T-cell (primary cell): ENCODE results near the gene XPOT. TPM values are rescaled to one million over a fixed set of nuclear protein-coding genes. Genes with fewer than 3 reads are reported as not detected.

Source experiments
- ATAC-seq, 4 experiments: fragments of 200-7000 bp in 3 of 4; fragments of 150-1000 bp in 1 of 4; cut with Tn5 transposase; replicated peaks in 1 of 4; 1 replicate in 3 of 4; 2 replicates in 1 of 4; pipeline ENCODE4 v1.10.0; 2021; ENCODE audit warnings: moderate library complexity in 3 of 4, mild to moderate bottlenecking in 2 of 4, moderate number of reproducible peaks in 1 of 4
- CTCF ChIA-PET, 2 donors: fragments of 300-600 bp; sonication (Branson Sonifier 250); formaldehyde crosslinking; loops; one replicate each; lab custom pipeline; 2022; ENCODE audit warnings: antibody characterized with exemption in 2 of 2; lab: Charles Lee
- POLR2A ChIA-PET, 2 donors: fragments of 300-600 bp; sonication (Branson Sonifier 250); formaldehyde crosslinking; loops; one replicate each; lab custom pipeline; 2022; ENCODE audit warnings: antibody characterized with exemption in 2 of 2; lab: Charles Lee
- DNase-seq, 35 experiments: peaks; one replicate each; pipeline versions ENCODE4 v3.0.0 to v3.0.0-alpha.2; 2013 to 2023
- H3K27ac ChIP-seq: one replicate; pipeline ENCODE4 v1.5.1; 2013; ENCODE audit warnings: low read length
- H3K27me3 ChIP-seq, 2 experiments: replicated peaks in 1 of 2; 1 replicate in 1 of 2; 2 replicates in 1 of 2; pipeline versions ENCODE4 v1.6.1 to v1.7.0; 2013; ENCODE audit warnings: low read length in 1 of 2, mixed read lengths in 1 of 2; ENCODE audit not compliant: control insufficient read depth in 2 of 2, insufficient read depth in 2 of 2; ENCODE audit errors: extremely low read depth in 1 of 2
- H3K36me3 ChIP-seq, 2 donors: 1 replicate in 1 of 2; 2 replicates in 1 of 2; pipeline versions ENCODE4 v1.6.1 to v1.7.0; 2013; ENCODE audit warnings: low read length in 1 of 2; ENCODE audit not compliant: control insufficient read depth in 2 of 2, insufficient read depth in 1 of 2; ENCODE audit errors: extremely low read depth in 1 of 2
- H3K4me1 ChIP-seq, 2 experiments: 1 replicate in 1 of 2; 2 replicates in 1 of 2; pipeline versions ENCODE4 v1.6.1 to v1.7.0; 2013; ENCODE audit warnings: low read length in 2 of 2, mixed read lengths in 1 of 2; ENCODE audit not compliant: insufficient read depth in 2 of 2, control insufficient read depth in 1 of 2; ENCODE audit errors: extremely low read depth in 1 of 2
- H3K4me3 ChIP-seq, 2 donors: 1 replicate in 1 of 2; 2 replicates in 1 of 2; pipeline versions ENCODE4 v1.5.1 to v1.7.0; 2013; ENCODE audit warnings: mild to moderate bottlenecking in 2 of 2, low read length in 1 of 2, moderate library complexity in 1 of 2; ENCODE audit not compliant: control insufficient read depth in 1 of 2; ENCODE audit errors: extremely low read depth in 1 of 2
- H3K9me3 ChIP-seq: 2 replicates; pipeline ENCODE4 v1.7.0; 2013
- H3K27ac Mint-ChIP-seq, 2 donors: one replicate each; pipeline ENCODE4 v1.8.0; 2020 to 2021; ENCODE audit warnings: mild to moderate bottlenecking in 2 of 2, mixed read lengths in 2 of 2
- H3K27me3 Mint-ChIP-seq, 2 donors: one replicate each; pipeline ENCODE4 v1.8.0; 2021 to 2022; ENCODE audit warnings: mixed read lengths in 2 of 2
- H3K36me3 Mint-ChIP-seq: one replicate; pipeline ENCODE4 v1.8.0; 2021; ENCODE audit warnings: mixed read lengths
- H3K4me1 Mint-ChIP-seq, 3 donors: one replicate each; pipeline ENCODE4 v1.8.0; 2020 to 2022; ENCODE audit warnings: mixed read lengths in 3 of 3, mild to moderate bottlenecking in 1 of 3
- H3K4me3 Mint-ChIP-seq, 3 donors: one replicate each; pipeline ENCODE4 v1.8.0; 2020 to 2022; ENCODE audit warnings: mild to moderate bottlenecking in 3 of 3, mixed read lengths in 3 of 3, moderate library complexity in 3 of 3
- H3K9me3 Mint-ChIP-seq, 3 donors: one replicate each; pipeline ENCODE4 v1.8.0; 2020 to 2022; ENCODE audit warnings: mixed read lengths in 3 of 3
- WGBS: methylation state at CpG from one replicate; pipeline ENCODE4 v1.1.5; 2013; ENCODE audit warnings: missing lambda C conversion rate; ENCODE audit not compliant: insufficient coverage; 5-methylcytosine and 5-hydroxymethylcytosine counted together
- total RNA-seq, 35 experiments: library from RNA in 6 of 35; stranded (reverse) in 6 of 35; fragments of 120-200 nt in 1 of 35; gene quantifications; one replicate each; pipeline versions ENCODE4 v1.2.1 to v1.2.4 and lab custom pipeline; 2013 to 2026

Gene XPOT
- total RNA-seq, 5 donors from 2014 or later (not counting 1 experiment from before 2014, with no cell fraction given) = 53.9 to 94.2 (median 81.3) TPM

DNA sequence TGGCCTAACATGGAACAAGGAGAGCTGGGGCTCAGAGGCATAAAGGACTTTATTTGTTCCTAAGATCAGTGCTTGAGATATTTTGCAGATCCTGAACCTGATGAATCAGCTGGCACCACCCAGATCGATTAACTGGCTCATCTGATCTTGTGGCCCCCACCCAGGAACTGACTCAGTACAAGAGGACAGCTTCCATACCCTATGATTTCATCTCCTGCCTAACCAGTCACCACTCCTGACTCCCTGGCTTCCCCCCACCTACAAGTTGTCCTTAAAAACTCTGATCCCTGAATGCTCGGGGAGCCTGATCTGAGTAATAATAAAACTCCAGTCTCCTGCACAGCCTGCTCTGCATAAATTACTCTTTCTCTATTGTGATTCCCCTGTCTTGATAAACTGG lies 18.7 kb upstream of the XPOT start:
- H3K9me3 Mint-ChIP-seq = peaks cover 5 to 9% (median 5%) of the 10 kb centered on the region in 3 donors
- H3K36me3 Mint-ChIP-seq = peaks cover 3% of the 10 kb centered on the region
- H3K4me1 ChIP-seq = peaks cover 16 to 28% of the 10 kb centered on the region in 2 experiments
- H3K27me3 ChIP-seq = peaks cover 0 to 7% of the 10 kb centered on the region in 2 experiments
- ChIA-PET POLR2A (interaction anchor here in 1 of 2 donors (0.7 kb wide), 1 partner anchor 446 kb away, joined by 6 read pairs; no protein-coding TSS in a partner anchor), CTCF (interaction anchor here in 1 of 2 donors (0.5 kb wide), 1 partner anchor 222 kb away, joined by 3 read pairs; no protein-coding TSS in a partner anchor)
- no peak overlapping the region for H3K4me3 ChIP-seq
- no peaks in the 10 kb centered on the region for H3K36me3 ChIP-seq
- H3K4me3 Mint-ChIP-seq = peak overlapping the region in 2 of 3 donors; percentile 46 to 48
- WGBS = 10% methylated on average over 2 of the region's 2 CpGs
- H3K9me3 ChIP-seq = no peaks in the 10 kb centered on the region
- DNase-seq (no peak), ATAC-seq (peak; percentile 35 to 43 (median 36))
- peaks cover 33 to 37% (median 34%) of the 10 kb centered on the region in 3 donors for H3K4me1 Mint-ChIP-seq
- H3K27ac Mint-ChIP-seq = peak overlapping the region; percentile 89 to 96
- H3K27me3 Mint-ChIP-seq = no peaks in the 10 kb centered on the region
- H3K27ac ChIP-seq = peak overlapping the region; percentile 46

DNA sequence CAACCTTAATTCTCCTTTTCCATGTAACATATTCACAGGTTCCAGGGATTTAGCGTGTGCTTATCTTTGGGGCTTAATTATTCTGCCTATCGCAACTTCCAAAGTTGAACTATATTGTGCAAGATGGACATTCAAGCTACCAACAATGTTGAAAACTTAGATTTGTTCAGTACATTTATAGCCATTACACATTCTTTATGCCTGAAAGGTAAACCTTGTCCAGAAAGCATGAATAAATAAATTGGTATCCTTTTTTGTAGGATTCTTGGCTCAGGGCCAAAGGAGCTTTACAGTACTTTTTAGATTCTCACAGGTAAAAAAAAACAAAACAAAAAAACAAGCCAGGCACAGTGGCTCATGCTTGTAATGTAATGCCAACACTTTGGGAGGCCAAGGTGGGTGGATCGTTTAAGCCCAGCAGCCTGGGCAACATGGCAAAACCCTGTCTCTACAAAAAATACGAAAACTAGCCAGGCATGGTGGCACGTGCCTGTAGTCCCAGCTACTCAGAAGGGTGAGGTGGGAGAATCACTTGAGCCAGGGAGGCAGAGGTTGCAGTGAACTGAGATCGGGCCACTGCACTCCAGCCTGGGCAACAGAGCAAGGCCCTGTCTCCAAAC lies 16.9 kb upstream of the XPOT start:
- Histone ChIP-seq H3K27ac (no peak overlapping the region), H3K36me3 (no peaks in the 10 kb centered on the region), H3K4me3 (no peak overlapping the region), H3K9me3 (no peaks in the 10 kb centered on the region), H3K4me1 (peaks cover 19 to 32% of the 10 kb centered on the region in 2 experiments), H3K27me3 (peaks cover 0 to 18% of the 10 kb centered on the region in 2 experiments)
- H3K4me1 Mint-ChIP-seq = peaks cover 41 to 45% (median 44%) of the 10 kb centered on the region in 3 donors
- 100% methylated on average over 1 of the region's 6 CpGs for WGBS
- H3K4me3 Mint-ChIP-seq = no peak overlapping the region
- ATAC-seq (no peak), DNase-seq (no peak)
- H3K27ac Mint-ChIP-seq = peak overlapping the region; percentile 11 to 34
- no peaks in the 10 kb centered on the region for H3K36me3 Mint-ChIP-seq
- H3K27me3 Mint-ChIP-seq = peaks cover 0 to 2% of the 10 kb centered on the region in 2 donors
- ChIA-PET POLR2A (interaction anchor here in 1 of 2 donors (0.6 kb wide), 1 partner anchor 220 kb away, joined by 4 read pairs; no protein-coding TSS in a partner anchor), CTCF (interaction anchor here in 1 of 2 donors (1.4 kb wide), 1 partner anchor 83 kb away, joined by 6 read pairs; no protein-coding TSS in a partner anchor)
- no peaks in the 10 kb centered on the region for H3K9me3 Mint-ChIP-seq

DNA sequence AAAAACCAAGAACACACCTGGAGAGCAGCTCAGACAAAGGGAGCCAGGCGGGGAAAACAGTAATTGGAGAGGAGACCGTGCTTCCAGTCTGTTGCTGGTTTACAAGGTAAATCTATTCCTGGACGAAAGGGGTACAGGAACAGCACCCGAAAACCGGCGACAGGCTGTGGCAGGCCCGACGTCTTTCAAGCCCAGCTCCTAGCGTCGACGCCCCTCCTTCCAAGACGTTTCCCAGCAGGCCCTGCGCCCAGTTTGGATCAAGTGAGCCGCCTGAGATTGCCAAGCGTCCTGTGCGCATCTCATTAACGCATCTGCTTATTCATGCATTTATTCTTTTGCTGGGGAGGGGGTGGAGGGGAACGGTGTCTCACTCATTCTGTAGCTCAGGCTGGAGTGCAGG lies 15.0 kb upstream of the XPOT start:
- ChIA-PET CTCF (interaction anchor here (0.5 to 0.6 kb wide), 4 partner anchors 9 to 1782 kb away, joined by 3 to 5 read pairs (median 3); no protein-coding TSS in a partner anchor), POLR2A (no interaction called here)
- DNase-seq = no peak
- Mint-ChIP-seq H3K4me3 (peak overlapping the region in 1 of 3 donors; percentile 35), H3K36me3 (no peaks in the 10 kb centered on the region), H3K27ac (no peak overlapping the region), H3K27me3 (peaks cover 0 to 2% of the 10 kb centered on the region in 2 donors), H3K9me3 (no peaks in the 10 kb centered on the region), H3K4me1 (peaks cover 35 to 40% (median 37%) of the 10 kb centered on the region in 3 donors)
- H3K27ac ChIP-seq = no peak overlapping the region
- no peaks in the 10 kb centered on the region for H3K9me3 ChIP-seq
- H3K27me3 ChIP-seq = peaks cover 0 to 18% of the 10 kb centered on the region in 2 experiments
- H3K4me1 ChIP-seq = peaks cover 13 to 32% of the 10 kb centered on the region in 2 experiments
- H3K36me3 ChIP-seq = no peaks in the 10 kb centered on the region
- 98% methylated on average over 15 of the region's 18 CpGs for WGBS
- H3K4me3 ChIP-seq = no peak overlapping the region
- no peak for ATAC-seq

DNA sequence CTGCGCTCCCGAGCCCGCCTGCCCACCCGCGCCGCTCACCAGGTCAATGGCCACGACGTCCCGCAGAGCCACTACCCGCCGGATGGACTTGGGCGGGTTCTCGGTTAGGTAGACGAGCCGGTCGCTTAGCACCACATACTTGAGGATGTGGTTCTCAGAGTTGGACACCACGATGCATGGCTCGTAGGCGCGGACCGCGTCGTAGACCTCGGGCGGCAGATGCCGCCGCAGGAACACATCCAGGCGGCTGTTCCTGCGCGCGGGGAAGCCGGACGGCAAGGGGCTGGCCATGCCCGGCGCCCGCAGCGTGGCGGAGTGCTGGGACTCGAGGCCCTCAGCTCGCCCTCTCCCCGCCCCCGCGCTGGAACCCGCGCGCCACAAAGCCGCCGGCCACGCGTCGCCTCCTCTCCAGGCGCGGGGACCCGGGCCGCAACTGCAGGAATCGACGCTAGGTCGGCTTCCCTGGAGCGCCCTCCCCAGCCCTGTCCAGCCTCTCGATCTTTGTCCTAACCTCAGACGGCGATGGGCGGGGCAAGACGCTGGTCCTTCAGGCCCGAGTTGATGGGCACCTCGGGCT lies 13.8 kb upstream of the XPOT start, which contains the start of gene C12orf56:
Gene C12orf56 (minus strand): TSS at position 484 of the 577 bp plus-strand sequence. CDS start 193 bp downstream, at position 291.
- Mint-ChIP-seq H3K4me3 (peak within 1 kb of the TSS; percentile 79 to 81 (median 79)), H3K4me1 (peaks cover 23 to 28% (median 25%) of the 10 kb centered on the region in 3 donors), H3K9me3 (no peaks in the 10 kb centered on the region), H3K36me3 (no peaks in the 10 kb centered on the region), H3K27ac (peak within 1 kb of the TSS in 1 of 2 donors; percentile 6), H3K27me3 (peaks cover 0 to 2% of the 10 kb centered on the region in 2 donors)
- peak; percentile 42 to 64 (median 51) for ATAC-seq
- ChIA-PET POLR2A (no interaction called here), CTCF (interaction anchor here in 1 of 2 donors (0.7 to 1.0 kb wide), 2 partner anchors 14 to 549 kb away, joined by 3 to 4 read pairs; partner anchors contain the start of gene XPOT)
- peaks cover 0 to 18% of the 10 kb centered on the region in 2 experiments for H3K27me3 ChIP-seq
- peaks cover 7 to 23% of the 10 kb centered on the region in 2 experiments for H3K4me1 ChIP-seq
- peak within 1 kb of the TSS; percentile 46 to 63 for H3K4me3 ChIP-seq
- no peaks in the 10 kb centered on the region for H3K9me3 ChIP-seq
- H3K36me3 ChIP-seq = no peaks in the 10 kb centered on the region
- H3K27ac ChIP-seq = no peak within 1 kb of the TSS
- peak in 5 of 35 experiments; percentile 3 to 33 (median 19) for DNase-seq
- 4% methylated on average over 65 of the region's 66 CpGs for WGBS

DNA sequence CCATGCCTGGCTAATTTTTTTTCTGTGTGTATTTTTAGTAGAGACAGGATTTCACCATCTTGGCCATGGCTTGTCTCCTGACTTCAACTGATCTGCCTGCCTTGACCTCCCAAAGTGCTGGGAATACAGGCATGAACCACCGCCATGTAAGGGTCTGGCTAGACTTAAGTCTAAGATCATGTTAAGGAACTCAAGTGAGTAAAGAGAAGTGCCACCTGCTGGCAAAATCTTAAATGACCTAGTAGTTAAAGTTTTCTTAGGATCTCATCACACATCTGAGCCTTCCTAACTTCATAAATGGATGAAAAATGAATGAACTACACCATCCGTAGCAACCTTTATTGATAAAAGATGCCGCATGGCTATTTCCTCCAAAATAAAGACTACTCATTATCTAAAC lies 12.0 kb upstream of the XPOT start:
- Mint-ChIP-seq H3K9me3 (no peaks in the 10 kb centered on the region), H3K36me3 (no peaks in the 10 kb centered on the region), H3K27me3 (peaks cover 0 to 2% of the 10 kb centered on the region in 2 donors), H3K27ac (no peak overlapping the region), H3K4me1 (peaks cover 12 to 17% (median 13%) of the 10 kb centered on the region in 3 donors), H3K4me3 (peak overlapping the region in 2 of 3 donors; percentile 13 to 28)
- Histone ChIP-seq H3K4me1 (peaks cover 3 to 11% of the 10 kb centered on the region in 2 experiments), H3K36me3 (no peaks in the 10 kb centered on the region), H3K27me3 (peaks cover 0 to 18% of the 10 kb centered on the region in 2 experiments), H3K4me3 (no peak overlapping the region), H3K27ac (no peak overlapping the region), H3K9me3 (no peaks in the 10 kb centered on the region)
- ATAC-seq = peak; percentile 43 to 59 (median 54)
- ChIA-PET CTCF (no interaction called here), POLR2A (interaction anchor here in 1 of 2 donors (0.7 kb wide), 1 partner anchor 27 kb away, joined by 7 read pairs; no protein-coding TSS in a partner anchor)
- WGBS = no CpG with 5 or more reads among the region's 3 CpGs
- DNase-seq = peak in 4 of 35 experiments; percentile 15 to 57 (median 20)

DNA sequence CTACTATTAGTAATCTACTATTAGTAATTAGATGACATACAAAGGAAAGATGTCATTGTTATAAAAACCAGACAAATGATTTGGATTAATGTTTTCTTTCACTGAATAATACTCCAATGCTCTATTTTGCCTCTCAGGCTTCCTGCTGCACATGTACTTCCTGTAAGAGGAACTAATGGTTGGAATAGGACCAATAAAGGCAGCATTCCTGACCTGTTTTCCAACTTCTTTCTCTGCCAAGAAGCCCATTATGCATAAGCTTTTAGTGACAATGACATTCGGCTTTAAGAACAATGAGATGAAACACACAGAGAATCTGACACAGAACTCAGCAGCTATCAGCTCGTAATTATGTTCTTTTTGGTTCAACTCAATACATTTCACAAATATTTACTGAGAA lies 8.5 kb upstream of the XPOT start:
- ATAC-seq (no peak), DNase-seq (no peak)
- H3K27ac Mint-ChIP-seq = no peak overlapping the region
- no peaks in the 10 kb centered on the region for H3K36me3 ChIP-seq
- no peak overlapping the region for H3K27ac ChIP-seq
- peaks cover 8 to 25% (median 15%) of the 10 kb centered on the region in 3 donors for H3K4me1 Mint-ChIP-seq
- peaks cover 0 to 2% of the 10 kb centered on the region in 2 donors for H3K27me3 Mint-ChIP-seq
- no peaks in the 10 kb centered on the region for H3K9me3 Mint-ChIP-seq
- CTCF ChIA-PET = no interaction called here
- POLR2A ChIA-PET = no interaction called here
- H3K4me3 Mint-ChIP-seq = no peak overlapping the region
- WGBS = 84% methylated on average over 2 of the region's 2 CpGs
- H3K27me3 ChIP-seq = peaks cover 0 to 8% of the 10 kb centered on the region in 2 experiments
- no peaks in the 10 kb centered on the region for H3K36me3 Mint-ChIP-seq
- peaks cover under 1 to 2% of the 10 kb centered on the region in 2 experiments for H3K4me1 ChIP-seq
- H3K4me3 ChIP-seq = no peak overlapping the region
- H3K9me3 ChIP-seq = no peaks in the 10 kb centered on the region
